Activated CD8-positive, alpha-beta T cell treated with anti-CD3 and anti-CD28 coated beads for 36 hours (primary cell): ENCODE data around the gene TMEFF2. TPM values are rescaled to one million over a fixed set of nuclear protein-coding genes. Genes with fewer than 3 reads are reported as not detected.

Experiments used
- ATAC-seq: fragments of 200-7000 bp; cut with Tn5 transposase; one replicate; pipeline ENCODE4 v1.10.0; 2021; ENCODE audit warnings: mild to moderate bottlenecking, moderate library complexity
- CTCF ChIA-PET: fragments of 350-600 bp; sonication (Branson Sonifier 250); formaldehyde crosslinking; loops from one replicate; lab custom pipeline; 2021; ENCODE audit warnings: antibody characterized with exemption; lab: Charles Lee
- POLR2A ChIA-PET: fragments of 350-600 bp; sonication (Branson Sonifier 250); formaldehyde crosslinking; loops from one replicate; lab custom pipeline; 2021; ENCODE audit warnings: antibody characterized with exemption; lab: Charles Lee
- DNase-seq: peaks from one replicate; pipeline ENCODE4 v3.0.0-alpha.2; 2020
- H3K27ac Mint-ChIP-seq: one replicate; pipeline ENCODE4 v1.8.0; 2021; ENCODE audit warnings: mild to moderate bottlenecking, mixed read lengths
- H3K27me3 Mint-ChIP-seq: one replicate; pipeline ENCODE4 v1.8.0; 2021; ENCODE audit warnings: mixed read lengths
- H3K36me3 Mint-ChIP-seq: one replicate; pipeline ENCODE4 v1.8.0; 2021; ENCODE audit warnings: low read depth, mixed read lengths
- H3K4me1 Mint-ChIP-seq: one replicate; pipeline ENCODE4 v1.8.0; 2021; ENCODE audit warnings: low read depth, mixed read lengths
- H3K4me3 Mint-ChIP-seq: one replicate; pipeline ENCODE4 v1.8.0; 2021; ENCODE audit warnings: mild to moderate bottlenecking, moderate library complexity, mixed read lengths
- H3K9me3 Mint-ChIP-seq: one replicate; pipeline ENCODE4 v1.8.0; 2021; ENCODE audit warnings: mixed read lengths
- CTCF ChIP-seq: fragments of 200-600 bp; IDR thresholded peaks from one replicate; pipeline ENCODE4 v1.8.0; 2022; ENCODE audit warnings: antibody characterized with exemption, mild to moderate bottlenecking
- intact Hi-C: fragments of 100-400 bp; cut with micrococcal nuclease; formaldehyde crosslinking; loops from one replicate; pipeline ENCODE4 v1.10.0; 2022
- total RNA-seq, 2 experiments: library from RNA; stranded (reverse); gene quantifications; one replicate each; pipeline ENCODE4 v1.2.3, GENCODE V29; 2021

Gene TMEFF2
- total RNA-seq, 2 experiments from 2014 or later = not detected

DNA sequence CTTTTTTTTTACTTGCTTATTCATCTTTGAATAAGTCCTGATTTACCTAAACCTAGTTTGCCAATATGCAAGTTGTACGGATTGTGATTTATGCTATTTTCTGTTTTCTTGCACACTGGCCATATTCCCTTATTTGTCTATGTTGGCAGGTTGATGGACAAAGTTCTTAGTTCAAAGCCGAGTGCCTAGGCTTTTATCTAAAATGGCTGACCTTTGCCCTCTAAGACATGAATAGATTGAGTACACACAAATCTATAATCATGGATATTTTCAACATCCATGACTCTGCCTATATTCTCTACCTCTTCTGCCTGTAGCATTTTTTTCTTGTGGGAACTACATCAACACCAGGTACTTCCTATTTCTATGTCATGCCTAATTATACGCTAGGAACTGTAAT is 171.7 kb downstream of the TMEFF2 start:
- Mint-ChIP-seq H3K27ac (no peak overlapping the region), H3K4me3 (no peak overlapping the region), H3K4me1 (no peaks in the 10 kb centered on the region), H3K36me3 (no peaks in the 10 kb centered on the region), H3K27me3 (peaks cover 2% of the 10 kb centered on the region), H3K9me3 (no peaks in the 10 kb centered on the region)
- intact Hi-C loops = no loop called here
- ATAC-seq (no peak), DNase-seq (no peak)
- TF ChIP-seq CTCF = no peak
- CTCF ChIA-PET = interaction anchor here (1.0 kb wide), 1 partner anchor 139 kb away, joined by 3 read pairs; no protein-coding TSS in a partner anchor
- POLR2A ChIA-PET = no interaction called here

- TF ChIP-seq CTCF = no peak
- DNase-seq (no peak), ATAC-seq (no peak)
- Mint-ChIP-seq H3K4me3 (no peak overlapping the region), H3K27ac (no peak overlapping the region), H3K9me3 (no peaks in the 10 kb centered on the region), H3K4me1 (no peaks in the 10 kb centered on the region), H3K36me3 (no peaks in the 10 kb centered on the region), H3K27me3 (peaks cover 2% of the 10 kb centered on the region)
- CTCF ChIA-PET = interaction anchor here (0.7 to 1.1 kb wide), 2 partner anchors 11 to 145 kb away, joined by 3 to 4 read pairs; no protein-coding TSS in a partner anchor
- POLR2A ChIA-PET = no interaction called here
- intact Hi-C loops = no loop called here
Observed at GRCh38 chr2:192017844-192018243, 176.9 kb downstream of the TMEFF2 start.

DNA sequence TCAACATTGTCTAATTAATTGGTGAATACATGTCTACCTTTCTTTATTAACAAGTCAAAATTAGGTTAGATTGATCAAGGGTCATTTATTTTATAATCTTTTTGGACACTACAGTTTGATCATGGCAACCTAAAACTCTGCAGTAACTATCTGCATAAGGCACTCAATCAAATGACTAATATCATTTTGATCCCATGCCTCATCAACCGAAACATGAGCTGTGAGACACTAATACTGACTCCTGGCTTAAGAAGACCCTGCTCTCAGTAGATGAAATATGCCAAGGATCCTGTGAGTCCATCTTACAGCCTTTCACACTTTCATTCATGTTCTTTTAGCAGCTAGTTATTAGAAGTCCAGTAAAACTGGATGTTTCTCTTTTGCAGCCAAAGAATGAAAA is 178.5 kb downstream of the TMEFF2 start:
- no peak for DNase-seq
- Mint-ChIP-seq H3K9me3 (no peaks in the 10 kb centered on the region), H3K4me1 (no peaks in the 10 kb centered on the region), H3K4me3 (no peak overlapping the region), H3K36me3 (no peaks in the 10 kb centered on the region), H3K27me3 (no peaks in the 10 kb centered on the region), H3K27ac (no peak overlapping the region)
- CTCF ChIA-PET = interaction anchor here (1.1 kb wide), 1 partner anchor 145 kb away, joined by 3 read pairs; no protein-coding TSS in a partner anchor
- intact Hi-C loops = no loop called here
- POLR2A ChIA-PET = no interaction called here
- TF ChIP-seq CTCF = no peak
- no peak for ATAC-seq

GRCh38 chr2:192013211-192013610 is 181.5 kb downstream of the TMEFF2 start:
- Mint-ChIP-seq H3K4me1 (no peaks in the 10 kb centered on the region), H3K4me3 (no peak overlapping the region), H3K27ac (no peak overlapping the region), H3K36me3 (no peaks in the 10 kb centered on the region), H3K27me3 (peaks cover 1% of the 10 kb centered on the region), H3K9me3 (no peaks in the 10 kb centered on the region)
- ChIA-PET POLR2A (no interaction called here), CTCF (no interaction called here)
- DNase-seq (no peak), ATAC-seq (no peak)
- intact Hi-C loops = no loop called here
- no peak for TF ChIP-seq CTCF

- ATAC-seq = no peak
- Mint-ChIP-seq H3K27me3 (peaks cover 1% of the 10 kb centered on the region), H3K4me1 (no peaks in the 10 kb centered on the region), H3K36me3 (no peaks in the 10 kb centered on the region), H3K27ac (no peak overlapping the region), H3K4me3 (no peak overlapping the region), H3K9me3 (no peaks in the 10 kb centered on the region)
- ChIA-PET POLR2A (no interaction called here), CTCF (no interaction called here)
- intact Hi-C loops = no loop called here
- TF ChIP-seq CTCF = no peak
- DNase-seq = no peak
Observed at GRCh38 chr2:192011196-192011595, 183.5 kb downstream of the TMEFF2 start.
